ENCODE data around the gene GPR52. TPM values are rescaled to one million over a fixed set of nuclear protein-coding genes. Genes with fewer than 3 reads are reported as not detected.

GPR52 gene
- total RNA-seq, 1 experiment from 2014 or later, result 0.90 TPM

GRCh38 chr1:174414203-174414602 lies 33.6 kb upstream of the GPR52 start:
- no peak for DNase-seq (ENCODE audit: low spot score)
- intact Hi-C loops (cut with micrococcal nuclease; ENCODE audit: unreplicated experiment), result no loop called here

GRCh38 chr1:174415506-174415905 lies 32.3 kb upstream of the GPR52 start:
- Histone ChIP-seq H3K27ac (ENCODE audit: low read depth, low read length, poor library complexity, severe bottlenecking) (no peak overlapping the region), H3K36me3 (ENCODE audit: insufficient read depth, low read length, poor library complexity, severe bottlenecking) (no peaks in the 10 kb centered on the region), H3K4me1 (ENCODE audit: insufficient read depth, low read length, poor library complexity, severe bottlenecking) (no peaks in the 10 kb centered on the region), H3K9me3 (ENCODE audit: low read depth, low read length, poor library complexity, severe bottlenecking) (no peaks in the 10 kb centered on the region), H3K4me3 (ENCODE audit: low read depth, low read length, poor library complexity, severe bottlenecking) (no peak overlapping the region), H3K27me3 (replicated peaks; ENCODE audit: insufficient read depth, low read depth, low read length, poor library complexity) (no peaks in the 10 kb centered on the region)
- ChIA-PET POLR2A (ENCODE audit: low non-redundant PET) (no interaction called here), CTCF (no interaction called here)
- TF ChIP-seq EZH2 (IDR thresholded peaks at IDR 0.05; ENCODE audit: borderline replicate concordance, low read depth, low read length, poor library complexity, severe bottlenecking), result no peak
- TF ChIP-seq CTCF (conservative IDR thresholded peaks at IDR 0.05; ENCODE audit: low read depth, low read length), result no peak
- intact Hi-C loops (cut with micrococcal nuclease; ENCODE audit: unreplicated experiment), result no loop called here
- no peak for DNase-seq (ENCODE audit: low spot score)
- BruUV-seq (replicated peaks), result no TSS peak

More at GRCh38 chr1:174414203-174414602, 33.6 kb upstream of the GPR52 start:
- POLR2A ChIA-PET (ENCODE audit: low non-redundant PET), result no interaction called here
- Histone ChIP-seq H3K27me3 (replicated peaks; ENCODE audit: insufficient read depth, low read depth, low read length, poor library complexity) (no peaks in the 10 kb centered on the region), H3K4me3 (ENCODE audit: low read depth, low read length, poor library complexity, severe bottlenecking) (no peak overlapping the region), H3K9me3 (ENCODE audit: low read depth, low read length, poor library complexity, severe bottlenecking) (no peaks in the 10 kb centered on the region), H3K4me1 (ENCODE audit: insufficient read depth, low read length, poor library complexity, severe bottlenecking) (no peaks in the 10 kb centered on the region), H3K36me3 (ENCODE audit: insufficient read depth, low read length, poor library complexity, severe bottlenecking) (no peaks in the 10 kb centered on the region), H3K27ac (ENCODE audit: low read depth, low read length, poor library complexity, severe bottlenecking) (no peak overlapping the region)
- CTCF ChIA-PET, result no interaction called here
- TF ChIP-seq CTCF (conservative IDR thresholded peaks at IDR 0.05; ENCODE audit: low read depth, low read length) (no peak), EZH2 (IDR thresholded peaks at IDR 0.05; ENCODE audit: borderline replicate concordance, low read depth, low read length, poor library complexity, severe bottlenecking) (no peak)
- no TSS peak for BruUV-seq (replicated peaks)

GRCh38 chr1:174417921-174418320 lies 29.8 kb upstream of the GPR52 start:
- TF ChIP-seq CTCF (conservative IDR thresholded peaks at IDR 0.05; ENCODE audit: low read depth, low read length), result no peak
- no peak for TF ChIP-seq EZH2 (IDR thresholded peaks at IDR 0.05; ENCODE audit: borderline replicate concordance, low read depth, low read length, poor library complexity, severe bottlenecking)
- Histone ChIP-seq H3K27me3 (replicated peaks; ENCODE audit: insufficient read depth, low read depth, low read length, poor library complexity) (no peaks in the 10 kb centered on the region), H3K4me3 (ENCODE audit: low read depth, low read length, poor library complexity, severe bottlenecking) (no peak overlapping the region), H3K36me3 (ENCODE audit: insufficient read depth, low read length, poor library complexity, severe bottlenecking) (no peaks in the 10 kb centered on the region), H3K27ac (ENCODE audit: low read depth, low read length, poor library complexity, severe bottlenecking) (no peak overlapping the region), H3K4me1 (ENCODE audit: insufficient read depth, low read length, poor library complexity, severe bottlenecking) (no peaks in the 10 kb centered on the region), H3K9me3 (ENCODE audit: low read depth, low read length, poor library complexity, severe bottlenecking) (no peaks in the 10 kb centered on the region)
- POLR2A ChIA-PET (ENCODE audit: low non-redundant PET), result no interaction called here
- CTCF ChIA-PET, result no interaction called here
- no peak for DNase-seq (ENCODE audit: low spot score)
- no TSS peak for BruUV-seq (replicated peaks)
- intact Hi-C loops (cut with micrococcal nuclease; ENCODE audit: unreplicated experiment), result no loop called here

Data from A673 (cell line).